Activated naive CD8-positive, alpha-beta T cell treated with anti-CD3 and anti-CD28 coated beads, Interleukin-2, amount 50 U/mL, for 16 hours (primary cell): ENCODE results near the gene SLC29A4.

Source experiments
- DNase-seq: peaks from one replicate; pipeline ENCODE4 v3.0.0-alpha.2; 2020; ENCODE audit warnings: low read depth, low spot score

Gene SLC29A4

DNA sequence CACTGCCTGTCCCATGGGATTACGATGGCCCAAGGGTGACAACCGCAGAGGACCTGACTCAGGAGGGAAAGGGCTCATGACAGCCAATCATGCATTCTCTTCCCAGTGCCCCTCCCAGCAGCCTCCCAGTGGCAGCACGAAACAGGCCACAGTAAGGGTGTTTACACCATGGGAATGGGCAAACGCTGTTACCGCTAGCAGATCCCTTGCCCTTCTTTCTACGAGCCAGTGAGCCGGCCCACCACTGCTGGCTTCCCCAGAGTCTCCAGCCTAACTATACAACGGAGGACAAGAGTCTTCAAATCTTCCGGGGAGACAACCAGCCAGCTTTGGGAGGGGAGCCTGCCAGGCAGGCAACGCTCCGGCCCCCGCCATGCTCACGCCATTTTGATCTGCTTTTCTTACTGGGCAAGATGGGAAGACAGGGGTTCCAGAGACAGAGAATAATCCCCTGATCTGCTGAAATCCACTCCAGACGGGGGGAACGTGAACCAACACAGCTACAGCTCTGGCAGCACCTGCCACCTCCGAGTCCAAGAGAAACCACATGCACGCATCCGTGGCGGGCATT is 69.8 kb downstream of the SLC29A4 start:
- no peak for DNase-seq

DNA sequence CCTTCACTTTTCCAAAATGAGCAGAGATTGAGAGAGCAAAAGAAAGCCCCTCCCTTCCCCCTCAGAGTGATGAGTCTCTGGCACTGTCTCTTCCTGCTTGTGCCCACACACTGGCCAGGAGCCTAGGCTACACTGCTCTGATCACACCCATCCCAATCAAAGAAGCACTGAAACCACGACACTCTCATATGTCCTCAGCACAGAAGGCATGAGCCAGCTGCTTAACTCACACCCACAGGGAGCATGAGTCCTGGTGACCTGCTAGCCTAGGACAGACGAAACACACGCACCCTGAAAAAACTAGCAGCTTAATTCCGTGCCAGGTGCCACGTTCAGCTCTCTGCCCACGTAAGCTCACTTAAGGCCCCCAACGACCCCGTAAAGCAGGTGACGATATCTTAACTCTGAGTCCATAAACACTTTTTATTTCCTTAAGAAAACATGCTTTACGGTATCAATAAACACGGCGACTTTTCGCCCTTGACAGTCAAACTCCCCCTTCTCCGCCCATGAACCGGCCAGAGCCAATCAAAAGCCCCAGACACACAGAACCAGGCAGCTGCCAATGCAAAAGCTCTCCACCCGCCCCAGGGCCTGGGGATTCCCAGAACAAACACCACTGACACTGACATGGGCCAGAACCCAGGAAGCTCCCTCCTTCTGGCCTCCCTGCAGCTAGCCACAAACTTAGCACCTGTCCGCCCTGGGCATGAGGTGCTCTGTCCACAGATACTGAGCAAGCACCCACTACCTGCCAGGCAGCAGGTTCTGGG is 71.9 kb downstream of the SLC29A4 start:
- DNase-seq, result no peak
